ENCODE data around the gene FAAP100. TPM values are rescaled to one million over a fixed set of nuclear protein-coding genes. Genes with fewer than 3 reads are reported as not detected.
A peak's percentile ranks its signal among the peaks of the same experiment; 100 is the strongest.

The FAAP100 gene
- total RNA-seq, 6 donors from 2014 or later, result 22.0 to 70.2 (median 32.5) TPM

GRCh38 chr17:81550830-81551457, 1.2 kb downstream of the FAAP100 start:
- peak overlapping the region; percentile 68 to 98 (median 86) for H3K4me3 ChIP-seq
- H3K27me3 ChIP-seq, result no peaks in the 10 kb centered on the region
- H3K4me1 ChIP-seq, result peaks cover 16 to 49% (median 22%) of the 10 kb centered on the region in 4 donors
- no peaks in the 10 kb centered on the region for H3K9me3 ChIP-seq
- no peak for TF ChIP-seq CTCF (IDR thresholded peaks at IDR 0.05)
- TF ChIP-seq POLR2AphosphoS5 (IDR thresholded peaks at IDR 0.05), result no peak
- TF ChIP-seq EP300 (IDR thresholded peaks at IDR 0.05), result no peak
- no peak for TF ChIP-seq POLR2A (IDR thresholded peaks at IDR 0.05)
- H3K27ac ChIP-seq, result peak overlapping the region in 1 of 4 donors; percentile 86
- ATAC-seq (ENCODE audit: low FRiP score in 2 of 2) (no peak), DNase-seq (peak in 1 of 2 donors; percentile 71)
- peaks cover 0 to 44% (median 35%) of the 10 kb centered on the region in 4 donors for H3K36me3 ChIP-seq
- 88 to 90% methylated on average over 5 to 27 of the region's 27 CpGs for WGBS, 2 donors

GRCh38 chr17:81550285-81550684, 1.9 kb downstream of the FAAP100 start:
- Histone ChIP-seq H3K36me3 (peaks cover 0 to 50% (median 42%) of the 10 kb centered on the region in 4 donors), H3K9me3 (no peaks in the 10 kb centered on the region), H3K27ac (no peak overlapping the region), H3K4me3 (no peak overlapping the region), H3K27me3 (no peaks in the 10 kb centered on the region), H3K4me1 (peaks cover 16 to 45% (median 22%) of the 10 kb centered on the region in 4 donors)
- DNase-seq (peak in 1 of 2 donors; percentile 81), ATAC-seq (ENCODE audit: low FRiP score in 2 of 2) (no peak)
- WGBS, 2 donors, result 93% methylated on average over 11 of the region's 15 CpGs; no CpG with 5 or more reads in 1 of the 2 donors
- no peak for TF ChIP-seq CTCF (IDR thresholded peaks at IDR 0.05)
- TF ChIP-seq EP300 (IDR thresholded peaks at IDR 0.05), result no peak
- no peak for TF ChIP-seq POLR2AphosphoS5 (IDR thresholded peaks at IDR 0.05)
- TF ChIP-seq POLR2A (IDR thresholded peaks at IDR 0.05), result no peak

GRCh38 chr17:81549826-81550225, 2.3 kb downstream of the FAAP100 start:
- Histone ChIP-seq H3K36me3 (peaks cover 0 to 54% (median 46%) of the 10 kb centered on the region in 4 donors), H3K9me3 (no peaks in the 10 kb centered on the region), H3K4me1 (peaks cover 16 to 45% (median 22%) of the 10 kb centered on the region in 4 donors), H3K27ac (no peak overlapping the region), H3K4me3 (no peak overlapping the region), H3K27me3 (no peaks in the 10 kb centered on the region)
- DNase-seq (no peak), ATAC-seq (ENCODE audit: low FRiP score in 2 of 2) (no peak)
- 93 to 95% methylated on average over 4 to 8 of the region's 8 CpGs for WGBS, 2 donors
- no peak for TF ChIP-seq CTCF (IDR thresholded peaks at IDR 0.05)
- no peak for TF ChIP-seq POLR2AphosphoS5 (IDR thresholded peaks at IDR 0.05)
- TF ChIP-seq POLR2A (IDR thresholded peaks at IDR 0.05), result no peak
- TF ChIP-seq EP300 (IDR thresholded peaks at IDR 0.05), result no peak

GRCh38 chr17:81549031-81549557, 3.1 kb downstream of the FAAP100 start:
- Histone ChIP-seq H3K27ac (no peak overlapping the region), H3K36me3 (peaks cover 0 to 61% (median 53%) of the 10 kb centered on the region in 4 donors), H3K27me3 (no peaks in the 10 kb centered on the region), H3K9me3 (no peaks in the 10 kb centered on the region), H3K4me3 (no peak overlapping the region), H3K4me1 (peaks cover 16 to 42% (median 21%) of the 10 kb centered on the region in 4 donors)
- no peak for ATAC-seq (ENCODE audit: low FRiP score in 2 of 2)
- 83 to 87% methylated on average over 15 to 16 of the region's 16 CpGs for WGBS, 2 donors
- TF ChIP-seq CTCF (IDR thresholded peaks at IDR 0.05), result no peak
- no peak for TF ChIP-seq EP300 (IDR thresholded peaks at IDR 0.05)
- TF ChIP-seq POLR2AphosphoS5 (IDR thresholded peaks at IDR 0.05), result no peak
- TF ChIP-seq POLR2A (IDR thresholded peaks at IDR 0.05), result no peak
- DNase-seq, result peak in 1 of 2 donors; percentile 51

Measured in upper lobe of left lung (tissue), 6 donors.